ENCODE results near the gene COG1.

The COG1 gene

GRCh38 chr17:73192206-73192893 is 505 bp upstream of the COG1 start:
- in situ Hi-C loops (cut with MboI; ENCODE audit: low pct_unique_long_range_greater_than_20kb, low sequenced_read_pairs, unreplicated experiment) = loop anchor here (25.0 kb wide), 2 partner anchors 455 to 630 kb away; no protein-coding TSS in a partner anchor
- TF ChIP-seq CTCF (IDR thresholded peaks at IDR 0.05; ENCODE audit: extremely low read depth, insufficient read depth, missing control alignments) = no peak
- DNase-seq (ENCODE audit: low spot score) = peak; percentile 87

GRCh38 chr17:73194514-73195222 is 1.8 kb downstream of the COG1 start:
- in situ Hi-C loops (cut with MboI; ENCODE audit: low pct_unique_long_range_greater_than_20kb, low sequenced_read_pairs, unreplicated experiment) = loop anchor here (25.0 kb wide), 2 partner anchors 457 to 632 kb away; no protein-coding TSS in a partner anchor
- no peak for TF ChIP-seq CTCF (IDR thresholded peaks at IDR 0.05; ENCODE audit: extremely low read depth, insufficient read depth, missing control alignments)
- DNase-seq (ENCODE audit: low spot score) = no peak

GRCh38 chr17:73196500-73196899 is 3.6 kb downstream of the COG1 start:
- in situ Hi-C loops (cut with MboI; ENCODE audit: low pct_unique_long_range_greater_than_20kb, low sequenced_read_pairs, unreplicated experiment) = loop anchor here (25.0 kb wide), 2 partner anchors 459 to 634 kb away; no protein-coding TSS in a partner anchor
- DNase-seq (ENCODE audit: low spot score) = no peak
- TF ChIP-seq CTCF (IDR thresholded peaks at IDR 0.05; ENCODE audit: extremely low read depth, insufficient read depth, missing control alignments) = no peak

- TF ChIP-seq CTCF (IDR thresholded peaks at IDR 0.05; ENCODE audit: extremely low read depth, insufficient read depth, missing control alignments) = no peak
- in situ Hi-C loops (cut with MboI; ENCODE audit: low pct_unique_long_range_greater_than_20kb, low sequenced_read_pairs, unreplicated experiment) = loop anchor here (25.0 kb wide), 2 partner anchors 460 to 635 kb away; no protein-coding TSS in a partner anchor
- DNase-seq (ENCODE audit: low spot score) = no peak
Observed at GRCh38 chr17:73197161-73197560, 4.3 kb downstream of the COG1 start.

- in situ Hi-C loops (cut with MboI; ENCODE audit: low pct_unique_long_range_greater_than_20kb, low sequenced_read_pairs, unreplicated experiment) = loop anchor here (25.0 kb wide), 2 partner anchors 461 to 636 kb away; no protein-coding TSS in a partner anchor
- DNase-seq (ENCODE audit: low spot score) = no peak
- TF ChIP-seq CTCF (IDR thresholded peaks at IDR 0.05; ENCODE audit: extremely low read depth, insufficient read depth, missing control alignments) = no peak
Observed at GRCh38 chr17:73198201-73198929, 5.5 kb downstream of the COG1 start.

DNA sequence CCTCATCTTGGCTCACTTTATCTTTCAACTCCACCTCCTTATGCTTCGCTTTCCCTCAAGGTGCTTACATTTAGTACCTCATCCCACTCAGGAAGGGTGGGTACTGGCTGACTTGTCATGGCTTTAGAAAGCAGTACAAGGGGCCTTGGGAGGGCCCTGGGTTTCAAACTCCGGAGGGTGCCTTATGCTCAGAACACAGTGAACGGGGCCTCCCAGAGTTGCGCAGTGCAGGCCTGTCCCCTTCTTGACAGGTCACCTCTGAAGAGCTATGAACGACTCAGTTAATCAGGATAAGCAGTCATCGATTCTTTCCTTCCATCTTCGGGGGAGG is 6.0 kb downstream of the COG1 start:
- in situ Hi-C loops (cut with MboI; ENCODE audit: low pct_unique_long_range_greater_than_20kb, low sequenced_read_pairs, unreplicated experiment) = loop anchor here (25.0 kb wide), 2 partner anchors 462 to 637 kb away; no protein-coding TSS in a partner anchor
- TF ChIP-seq CTCF (IDR thresholded peaks at IDR 0.05; ENCODE audit: extremely low read depth, insufficient read depth, missing control alignments) = no peak
- DNase-seq (ENCODE audit: low spot score) = no peak
